ENCODE data around the gene FBXW11. TPM values are rescaled to one million over a fixed set of nuclear protein-coding genes. Genes with fewer than 3 reads are reported as not detected.

The FBXW11 gene
- total RNA-seq, 1 experiment from 2014 or later = 52.2 TPM

- TF ChIP-seq ERG (CRISPR knock-in tag; IDR thresholded peaks at IDR 0.05) (no peak), CREB1 (CRISPR knock-in tag; IDR thresholded peaks at IDR 0.05) (no peak)
Measured at GRCh38 chr5:171906703-171907590, 99.5 kb downstream of the FBXW11 start (continued).

GRCh38 chr5:171906066-171906570 lies 100.3 kb downstream of the FBXW11 start:
- POLR2A ChIA-PET = no interaction called here

More at GRCh38 chr5:171906066-171906570, 100.3 kb downstream of the FBXW11 start:
- Mint-ChIP-seq H3K9me3 (no peaks in the 10 kb centered on the region), H3K4me1 (peaks cover 23% of the 10 kb centered on the region), H3K4me3 (no peak overlapping the region), H3K27me3 (ENCODE audit: low read depth) (no peaks in the 10 kb centered on the region), H3K36me3 (peaks cover 5% of the 10 kb centered on the region), H3K27ac (no peak overlapping the region)
- DNase-seq (ENCODE audit: low spot score) = no peak
- TF ChIP-seq STAT6 (CRISPR knock-in tag; conservative IDR thresholded peaks at IDR 0.05; ENCODE audit: low read depth) = no peak
- no peak for TF ChIP-seq MAX (CRISPR knock-in tag; IDR thresholded peaks at IDR 0.05)
- TF ChIP-seq ZNF232 (CRISPR knock-in tag; IDR thresholded peaks at IDR 0.05) = no peak
- no peak for TF ChIP-seq IRF2 (CRISPR knock-in tag; IDR thresholded peaks at IDR 0.05; ENCODE audit: borderline replicate concordance, low read depth)
- no peak for TF ChIP-seq ZMAT4 (CRISPR knock-in tag; IDR thresholded peaks at IDR 0.05)
- TF ChIP-seq ATF6 (CRISPR knock-in tag; IDR thresholded peaks at IDR 0.05) = no peak
- TF ChIP-seq ZNF138 (CRISPR knock-in tag; conservative IDR thresholded peaks at IDR 0.05) = no peak
- TF ChIP-seq NFATC4 (CRISPR knock-in tag; IDR thresholded peaks at IDR 0.05) = no peak
- TF ChIP-seq ZNF396 (CRISPR knock-in tag; IDR thresholded peaks at IDR 0.05; ENCODE audit: borderline replicate concordance) = no peak
- TF ChIP-seq RORB (CRISPR knock-in tag; IDR thresholded peaks at IDR 0.05) = no peak
- TF ChIP-seq ZNF281 (CRISPR knock-in tag; IDR thresholded peaks at IDR 0.05) = no peak
- no peak for TF ChIP-seq GTF2I (CRISPR knock-in tag; conservative IDR thresholded peaks at IDR 0.05)
- TF ChIP-seq PRDM15 (CRISPR knock-in tag; IDR thresholded peaks at IDR 0.05) = no peak
- TF ChIP-seq ZNF219 (CRISPR knock-in tag; IDR thresholded peaks at IDR 0.05; ENCODE audit: borderline replicate concordance) = no peak
- ATAC-seq = no peak
- CTCF ChIA-PET = interaction anchor here (1.0 to 1.6 kb wide), 4 partner anchors 48 to 488 kb away, joined by 4 to 8 read pairs (median 4); partner anchors contain the start of gene FBXW11
